Measurements from ENCODE around the gene C1QTNF8.

C1QTNF8 gene

DNA sequence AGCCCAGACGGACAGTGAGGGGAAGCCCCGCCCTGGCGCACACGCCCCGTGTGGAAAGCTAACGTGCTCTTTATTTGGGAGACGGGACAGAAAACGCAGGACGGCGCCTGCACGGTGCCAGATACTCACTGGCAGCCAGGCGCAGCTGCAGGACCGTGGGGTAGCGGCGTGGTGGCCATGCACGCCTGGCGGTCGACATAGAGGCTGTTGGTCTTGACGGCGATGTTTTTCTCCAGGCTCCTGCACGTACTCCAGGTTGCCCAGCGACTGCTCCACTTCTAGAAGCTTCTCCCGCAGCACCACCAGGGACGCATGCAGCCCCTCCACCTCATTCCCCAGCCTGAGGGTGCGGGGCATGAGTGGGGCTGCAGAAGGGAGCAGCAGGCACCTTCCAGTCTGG is 5.1 kb upstream of the C1QTNF8 start:
- Histone ChIP-seq H3K36me3 (ENCODE audit: insufficient read depth, low read length) (no peaks in the 10 kb centered on the region), H3K4me3 (ENCODE audit: low read depth, low read length, poor library complexity, severe bottlenecking) (no peak overlapping the region), H3K4me1 (ENCODE audit: insufficient read depth, low read length, severe bottlenecking) (no peaks in the 10 kb centered on the region), H3K9me3 (ENCODE audit: low read length) (no peaks in the 10 kb centered on the region), H3K9ac (ENCODE audit: low read length) (no peak overlapping the region), H3K27me3 (ENCODE audit: insufficient read depth, low read length) (no peaks in the 10 kb centered on the region), H3K79me2 (ENCODE audit: insufficient read depth, low read length) (no peaks in the 10 kb centered on the region), H3K27ac (ENCODE audit: low read depth, low read length, poor library complexity, severe bottlenecking) (no peak overlapping the region), H3K9me2 (ENCODE audit: low read depth, low read length) (no peaks in the 10 kb centered on the region), H2AFZ (ENCODE audit: low read length) (no peak overlapping the region), H3K4me2 (ENCODE audit: low read length) (no peak overlapping the region), H4K20me1 (ENCODE audit: insufficient read depth, low read length) (no peaks in the 10 kb centered on the region), H3F3A (ENCODE audit: insufficient read depth, low read length) (no peaks in the 10 kb centered on the region)
- TF ChIP-seq, protein P1, sequence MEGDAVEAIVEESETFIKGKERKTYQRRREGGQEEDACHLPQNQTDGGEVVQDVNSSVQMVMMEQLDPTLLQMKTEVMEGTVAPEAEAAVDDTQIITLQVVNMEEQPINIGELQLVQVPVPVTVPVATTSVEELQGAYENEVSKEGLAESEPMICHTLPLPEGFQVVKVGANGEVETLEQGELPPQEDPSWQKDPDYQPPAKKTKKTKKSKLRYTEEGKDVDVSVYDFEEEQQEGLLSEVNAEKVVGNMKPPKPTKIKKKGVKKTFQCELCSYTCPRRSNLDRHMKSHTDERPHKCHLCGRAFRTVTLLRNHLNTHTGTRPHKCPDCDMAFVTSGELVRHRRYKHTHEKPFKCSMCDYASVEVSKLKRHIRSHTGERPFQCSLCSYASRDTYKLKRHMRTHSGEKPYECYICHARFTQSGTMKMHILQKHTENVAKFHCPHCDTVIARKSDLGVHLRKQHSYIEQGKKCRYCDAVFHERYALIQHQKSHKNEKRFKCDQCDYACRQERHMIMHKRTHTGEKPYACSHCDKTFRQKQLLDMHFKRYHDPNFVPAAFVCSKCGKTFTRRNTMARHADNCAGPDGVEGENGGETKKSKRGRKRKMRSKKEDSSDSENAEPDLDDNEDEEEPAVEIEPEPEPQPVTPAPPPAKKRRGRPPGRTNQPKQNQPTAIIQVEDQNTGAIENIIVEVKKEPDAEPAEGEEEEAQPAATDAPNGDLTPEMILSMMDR (IDR thresholded peaks at IDR 0.05; ENCODE audit: low read length): no peak

DNA sequence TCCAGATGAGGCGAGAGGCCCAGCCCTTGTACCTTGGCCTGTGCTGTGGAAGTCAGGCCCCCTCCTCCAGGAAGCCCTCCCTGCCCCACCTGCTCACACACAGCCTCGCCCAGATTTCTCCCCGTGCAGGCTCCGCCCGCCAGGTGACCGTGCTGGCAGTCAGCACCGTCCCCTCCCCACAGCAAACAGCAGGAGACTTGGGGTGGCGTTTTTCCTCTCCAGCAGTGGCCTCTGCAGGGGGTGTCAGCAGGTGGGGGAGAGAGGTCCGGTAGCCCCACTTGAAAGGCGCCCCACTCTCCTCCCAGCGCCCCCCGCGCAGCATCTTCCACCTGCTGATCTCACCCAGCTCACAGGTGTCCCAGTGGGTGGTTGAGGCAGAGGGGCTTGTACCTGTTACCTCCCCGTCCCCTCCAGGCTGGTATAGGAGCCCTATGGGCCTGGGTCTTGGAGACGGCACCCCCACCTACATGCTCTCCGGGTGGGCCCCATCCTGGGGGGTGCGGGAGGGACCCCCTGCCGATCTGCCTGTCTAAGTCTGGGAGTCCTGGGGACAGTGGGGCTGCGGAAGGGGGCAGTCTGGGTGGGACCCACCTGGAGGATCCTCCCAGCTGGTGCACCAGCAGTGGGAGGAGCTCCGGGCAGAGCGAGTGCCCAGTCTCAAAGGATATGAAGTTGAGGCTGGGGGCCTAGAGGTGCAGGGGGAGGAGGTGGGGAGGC is 4.2 kb upstream of the C1QTNF8 start:
- no peaks in the 10 kb centered on the region for H3K27me3 ChIP-seq (ENCODE audit: insufficient read depth, low read length)

DNA sequence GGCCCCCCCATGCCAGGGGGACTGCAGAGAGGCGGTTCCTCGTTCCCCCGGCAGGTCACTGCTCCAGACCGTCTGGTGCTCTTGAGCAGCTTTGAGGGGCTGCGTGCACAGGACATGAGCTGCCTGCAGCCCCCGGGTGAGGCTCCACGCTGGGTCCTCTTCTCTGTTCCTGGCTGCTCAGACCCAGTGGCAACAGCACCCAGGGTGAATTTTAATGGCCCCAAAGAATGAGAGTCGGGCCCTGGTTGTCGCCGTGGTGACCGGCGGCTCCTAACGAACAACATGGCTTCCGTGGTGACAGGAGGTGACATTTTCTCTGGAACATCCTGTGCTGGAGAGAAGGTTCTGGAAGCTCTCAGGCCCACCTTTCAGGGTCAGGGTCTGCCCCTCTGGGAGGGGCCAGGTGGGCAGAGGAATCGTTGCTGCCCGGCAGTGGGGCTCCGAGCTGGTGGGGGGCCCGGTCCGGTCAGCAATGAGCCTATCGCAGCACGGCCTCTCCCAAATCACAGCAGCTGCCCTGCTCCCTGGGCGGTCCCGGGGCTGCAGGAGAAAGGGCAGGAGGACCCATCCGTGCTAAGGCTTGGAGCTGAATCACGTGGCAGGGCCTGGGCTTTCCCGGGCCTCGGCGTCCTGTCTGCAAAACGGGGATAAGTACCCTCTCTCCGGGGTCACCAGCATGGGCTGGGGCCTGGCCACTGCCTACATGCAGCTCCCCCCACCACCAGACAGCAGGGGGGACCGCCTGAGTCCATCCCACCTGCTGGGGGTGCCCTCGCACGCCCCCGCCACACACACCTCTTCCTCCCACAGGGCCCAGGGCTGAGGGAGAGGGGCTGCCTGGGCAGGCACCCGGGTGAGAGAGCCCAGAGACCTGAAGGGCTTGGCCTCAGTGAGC is 3.4 kb upstream of the C1QTNF8 start:
- Histone ChIP-seq H3K27ac (ENCODE audit: low read depth, low read length, poor library complexity, severe bottlenecking) (no peak overlapping the region), H3K9me3 (ENCODE audit: low read length) (no peaks in the 10 kb centered on the region), H4K20me1 (ENCODE audit: insufficient read depth, low read length) (no peaks in the 10 kb centered on the region), H3F3A (ENCODE audit: insufficient read depth, low read length) (no peaks in the 10 kb centered on the region), H3K9ac (ENCODE audit: low read length) (no peak overlapping the region), H2AFZ (ENCODE audit: low read length) (no peak overlapping the region), H3K27me3 (ENCODE audit: insufficient read depth, low read length) (no peaks in the 10 kb centered on the region), H3K4me3 (ENCODE audit: low read depth, low read length, poor library complexity, severe bottlenecking) (no peak overlapping the region), H3K36me3 (ENCODE audit: insufficient read depth, low read length) (no peaks in the 10 kb centered on the region), H3K4me1 (ENCODE audit: insufficient read depth, low read length, severe bottlenecking) (no peaks in the 10 kb centered on the region), H3K9me2 (ENCODE audit: low read depth, low read length) (no peaks in the 10 kb centered on the region), H3K79me2 (ENCODE audit: insufficient read depth, low read length) (no peaks in the 10 kb centered on the region), H3K4me2 (ENCODE audit: low read length) (no peak overlapping the region)
- TF ChIP-seq EZH2 (IDR thresholded peaks at IDR 0.05; ENCODE audit: borderline replicate concordance, low read length): no peak
- TF ChIP-seq, protein P1 (IDR thresholded peaks at IDR 0.05; ENCODE audit: low read length): no peak

More for the DNA sequence above, 4.2 kb upstream of the C1QTNF8 start:
- H2AFZ ChIP-seq (ENCODE audit: low read length): no peak overlapping the region
- no peak overlapping the region for H3K27ac ChIP-seq (ENCODE audit: low read depth, low read length, poor library complexity, severe bottlenecking)
- no peaks in the 10 kb centered on the region for H3K36me3 ChIP-seq (ENCODE audit: insufficient read depth, low read length)
- H3K9me2 ChIP-seq (ENCODE audit: low read depth, low read length): no peaks in the 10 kb centered on the region
- no peaks in the 10 kb centered on the region for H3K4me1 ChIP-seq (ENCODE audit: insufficient read depth, low read length, severe bottlenecking)
- H3F3A ChIP-seq (ENCODE audit: insufficient read depth, low read length): no peaks in the 10 kb centered on the region
- no peak for TF ChIP-seq EZH2 (IDR thresholded peaks at IDR 0.05; ENCODE audit: borderline replicate concordance, low read length)
- TF ChIP-seq, protein P1 (IDR thresholded peaks at IDR 0.05; ENCODE audit: low read length): no peak
- H4K20me1 ChIP-seq (ENCODE audit: insufficient read depth, low read length): no peaks in the 10 kb centered on the region
- H3K9me3 ChIP-seq (ENCODE audit: low read length): no peaks in the 10 kb centered on the region
- H3K79me2 ChIP-seq (ENCODE audit: insufficient read depth, low read length): no peaks in the 10 kb centered on the region
- H3K4me3 ChIP-seq (ENCODE audit: low read depth, low read length, poor library complexity, severe bottlenecking): no peak overlapping the region
- no peak overlapping the region for H3K9ac ChIP-seq (ENCODE audit: low read length)
- H3K4me2 ChIP-seq (ENCODE audit: low read length): no peak overlapping the region

All from OCI-LY1 (cell line).